Panc1 (cell line): ENCODE results near the gene VTI1A. TPM values are rescaled to one million over a fixed set of nuclear protein-coding genes. Genes with fewer than 3 reads are reported as not detected.

Source experiments
- ATAC-seq: fragments of 200-7000 bp; cut with Tn5 transposase; 2 replicates; pipeline ENCODE4 v1.9.1; 2020; ENCODE audit warnings: mild to moderate bottlenecking, moderate library complexity
- BruUV-seq: library from RNA; stranded (reverse); fragments of 400-500 nt; replicated peaks from 2 replicates; lab custom pipeline; 2021; lab: Mats Ljungman, UMichigan
- CTCF ChIA-PET: fragments of 300-600 bp; sonication (Branson Sonifier 250); formaldehyde crosslinking; loops from one replicate; lab custom pipeline; 2022; ENCODE audit warnings: antibody characterized with exemption; lab: Charles Lee
- POLR2A ChIA-PET: fragments of 300-600 bp; sonication (Branson Sonifier 250); formaldehyde crosslinking; loops from one replicate; lab custom pipeline; 2022; ENCODE audit warnings: antibody characterized with exemption; lab: Charles Lee
- DNase-seq: peaks from one replicate; pipeline ENCODE4 v3.0.0-alpha.2; 2010; ENCODE audit warnings: low read depth, low spot score
- H3K27ac ChIP-seq: 2 replicates; pipeline ENCODE4 v1.5.1; 2011; ENCODE audit warnings: mild to moderate bottlenecking, low read length, inconsistent platforms
- H3K27me3 ChIP-seq: fragments of 200-500 bp; sonication (Bioruptor generic); 2 replicates; pipeline ENCODE4 v1.6.0; 2014; ENCODE audit warnings: low read length, inconsistent platforms; ENCODE audit not compliant: control insufficient read depth, insufficient read depth
- H3K36me3 ChIP-seq: fragments of 200-500 bp; sonication (Bioruptor generic); 2 replicates; pipeline ENCODE4 v1.5.1; 2014; ENCODE audit warnings: inconsistent platforms, mild to moderate bottlenecking, low read length, moderate library complexity; ENCODE audit not compliant: control insufficient read depth, insufficient read depth
- H3K4me1 ChIP-seq: 2 replicates; pipeline ENCODE4 v1.5.1; 2011; ENCODE audit warnings: inconsistent platforms, mild to moderate bottlenecking, low read length, moderate library complexity; ENCODE audit not compliant: control insufficient read depth, insufficient read depth
- H3K4me3 ChIP-seq, 2 experiments: 2 replicates each; pipeline ENCODE4 v1.5.1; 2011 to 2012; ENCODE audit warnings: low read depth in 2 of 2, low read length in 2 of 2, mild to moderate bottlenecking in 2 of 2, inconsistent platforms in 1 of 2, moderate library complexity in 1 of 2
- H3K9me3 ChIP-seq: fragments of 200-500 bp; sonication (Bioruptor generic); 2 replicates; pipeline ENCODE4 v1.5.1; 2014; ENCODE audit warnings: low read depth, mild to moderate bottlenecking, inconsistent platforms, low read length, moderate library complexity; ENCODE audit not compliant: control insufficient read depth, insufficient read depth
- CTCF ChIP-seq: fragments of 450-650 bp; IDR thresholded peaks from 2 replicates; pipeline ENCODE4 v1.5.1; 2017; ENCODE audit warnings: mild to moderate bottlenecking
- POLR2AphosphoS5 ChIP-seq: IDR thresholded peaks from 2 replicates; pipeline ENCODE4 v1.6.1; 2012; ENCODE audit warnings: mild to moderate bottlenecking, low read depth, low read length, moderate library complexity
- REST ChIP-seq, 2 experiments: IDR thresholded peaks; 2 replicates each; pipeline ENCODE4 v1.6.1; 2011 to 2012; ENCODE audit warnings: low read depth in 2 of 2, control low read depth in 1 of 2, low read length in 1 of 2, mild to moderate bottlenecking in 1 of 2, moderate library complexity in 1 of 2; ENCODE audit not compliant: insufficient read depth in 1 of 2
- SIN3A ChIP-seq: IDR thresholded peaks from 2 replicates; pipeline ENCODE4 v1.6.1; 2012; ENCODE audit warnings: low read depth, mild to moderate bottlenecking, low read length, moderate library complexity, borderline replicate concordance; ENCODE audit not compliant: insufficient read depth
- TCF7L2 ChIP-seq: IDR thresholded peaks from 2 replicates; pipeline ENCODE4 v1.6.1; 2011; ENCODE audit warnings: mild to moderate bottlenecking, low read depth, low read length, inconsistent platforms
- in situ Hi-C: cut with HindIII; loops from 2 replicates; pipeline ENCODE4 v1.10.0; 2016; ENCODE audit warnings: low sequenced_read_pairs, low pct_unique_long_range_greater_than_20kb
- intact Hi-C: fragments of 100-400 bp; cut with micrococcal nuclease; formaldehyde crosslinking; loops from one replicate; pipeline ENCODE4 v1.10.0; 2022; ENCODE audit not compliant: unreplicated experiment
- total RNA-seq: library from RNA; stranded (reverse); gene quantifications from one replicate; pipeline ENCODE4 v1.2.1, GENCODE V29; 2021; ENCODE audit not compliant: unreplicated experiment

VTI1A gene
- total RNA-seq, 1 experiment from 2014 or later, result 36.3 TPM

- Histone ChIP-seq H3K36me3 (no peaks in the 10 kb centered on the region), H3K27me3 (no peaks in the 10 kb centered on the region), H3K27ac (no peak overlapping the region), H3K4me3 (no peak overlapping the region), H3K4me1 (no peaks in the 10 kb centered on the region), H3K9me3 (no peaks in the 10 kb centered on the region)
- intact Hi-C loops (no loop called here), in situ Hi-C loops (no loop called here)
- no TSS peak for BruUV-seq
- CTCF ChIA-PET, result interaction anchor here (0.5 to 0.7 kb wide), 2 partner anchors 32 to 478 kb away, joined by 3 read pairs; no protein-coding TSS in a partner anchor
- POLR2A ChIA-PET, result no interaction called here
- no peak for TF ChIP-seq SIN3A
- TF ChIP-seq TCF7L2, result no peak
- TF ChIP-seq REST (IDR thresholded peaks at IDR 0.05; ENCODE audit: insufficient read depth in 1 of 2, low read depth in 2 of 2, low read length in 1 of 2), result no peak
- no peak for TF ChIP-seq POLR2AphosphoS5
- no peak for TF ChIP-seq CTCF
- ATAC-seq (0 out of 2 replicates have a peak, but pooled peaks have one; percentile 30), DNase-seq (no peak)
Measured at GRCh38 chr10:112649006-112649821, 202.2 kb downstream of the VTI1A start.

GRCh38 chr10:112649822-112650152 lies 202.8 kb downstream of the VTI1A start:
- no peaks in the 10 kb centered on the region for H3K4me1 ChIP-seq
- BruUV-seq, result no TSS peak
- no peaks in the 10 kb centered on the region for H3K27me3 ChIP-seq
- DNase-seq (no peak), ATAC-seq (0 out of 2 replicates have a peak, but pooled peaks have one; percentile 38)
- in situ Hi-C loops, result no loop called here
- no peak for TF ChIP-seq REST (IDR thresholded peaks at IDR 0.05; ENCODE audit: insufficient read depth in 1 of 2, low read depth in 2 of 2, low read length in 1 of 2)
- TF ChIP-seq SIN3A, result no peak
- no peak for TF ChIP-seq TCF7L2
- TF ChIP-seq CTCF, result no peak
- no peak for TF ChIP-seq POLR2AphosphoS5
- no peak overlapping the region for H3K27ac ChIP-seq
- no peaks in the 10 kb centered on the region for H3K9me3 ChIP-seq
- ChIA-PET CTCF (no interaction called here), POLR2A (no interaction called here)
- no peaks in the 10 kb centered on the region for H3K36me3 ChIP-seq
- intact Hi-C loops, result no loop called here
- H3K4me3 ChIP-seq, result no peak overlapping the region
